HL-60 (cell line): ENCODE measurements around the gene KRTAP9-9.
"Not testable (repeated sequence)": the region's sequence is repeated elsewhere in the genome, so short reads cannot be mapped to it uniquely, and the experiment has no call there.

Experiments
- DNase-seq, 2 experiments: peaks; one replicate each; pipeline ENCODE4 v3.0.0-alpha.2; 2010 to 2020; ENCODE audit warnings: low read depth in 1 of 2, low spot score in 1 of 2
- H3K27ac ChIP-seq: fragments of 250-450 bp; sonication (Bioruptor Pico); replicated peaks from 2 replicates; pipeline ENCODE4 v1.5.1; 2020; ENCODE audit warnings: mild to moderate bottlenecking, moderate library complexity
- H3K27me3 ChIP-seq: fragments of 250-450 bp; sonication (Bioruptor Pico); 2 replicates; pipeline ENCODE4 v1.5.1; 2021; ENCODE audit warnings: mild to moderate bottlenecking, moderate library complexity; ENCODE audit not compliant: insufficient read depth, poor library complexity, severe bottlenecking
- H3K4me3 ChIP-seq: replicated peaks from 2 replicates; pipeline ENCODE4 v1.5.1; 2011; ENCODE audit warnings: mild to moderate bottlenecking, control low read depth, low read length; ENCODE audit not compliant: insufficient read depth
- CTCF ChIP-seq: IDR thresholded peaks from one replicate; pipeline ENCODE4 v1.5.1; 2011; ENCODE audit warnings: low read length, control low read depth, inconsistent platforms; ENCODE audit not compliant: insufficient read depth
- GABPA ChIP-seq: IDR thresholded peaks from 2 replicates; pipeline ENCODE4 v1.6.1; 2012; ENCODE audit warnings: low read depth
- POLR2AphosphoS5 ChIP-seq: IDR thresholded peaks from 2 replicates; pipeline ENCODE4 v1.6.1; 2012; ENCODE audit warnings: low read depth
- REST ChIP-seq: IDR thresholded peaks from 2 replicates; pipeline ENCODE4 v1.6.1; 2012; ENCODE audit warnings: low read depth; ENCODE audit not compliant: insufficient replicate concordance
- SPI1 ChIP-seq: IDR thresholded peaks from 2 replicates; pipeline ENCODE4 v1.6.1; 2012; ENCODE audit warnings: low read depth, mild to moderate bottlenecking, borderline replicate concordance

KRTAP9-9 gene

GRCh38 chr17:41223821-41224220 lies 31.4 kb upstream of the KRTAP9-9 start:
- Histone ChIP-seq H3K27ac (no peak overlapping the region), H3K27me3 (no peaks in the 10 kb centered on the region), H3K4me3 (no peak overlapping the region)
- no peak for TF ChIP-seq REST
- TF ChIP-seq POLR2AphosphoS5, result no peak
- no peak for TF ChIP-seq GABPA
- no peak for TF ChIP-seq SPI1
- no peak for TF ChIP-seq CTCF
- no peak for DNase-seq

GRCh38 chr17:41226051-41226450 lies 29.1 kb upstream of the KRTAP9-9 start:
- Histone ChIP-seq H3K27ac (no peak overlapping the region), H3K27me3 (peaks cover 2% of the 10 kb centered on the region), H3K4me3 (no peak overlapping the region)
- no peak for TF ChIP-seq REST
- no peak for TF ChIP-seq CTCF
- TF ChIP-seq GABPA, result no peak
- no peak for TF ChIP-seq SPI1
- no peak for TF ChIP-seq POLR2AphosphoS5
- DNase-seq, result no peak

- not testable (repeated sequence) for H3K27ac ChIP-seq, H3K27me3 ChIP-seq, H3K4me3 ChIP-seq, DNase-seq
Observed at GRCh38 chr17:41226598-41227095, 28.5 kb upstream of the KRTAP9-9 start, which contains the start of gene KRTAP9-2. KRTAP9-2 (plus strand) TSS chr17:41226648; CDS start chr17:41226655, 7 bp downstream.

GRCh38 chr17:41230094-41230493 lies 25.1 kb upstream of the KRTAP9-9 start:
- Histone ChIP-seq H3K27me3 (peaks cover 4% of the 10 kb centered on the region), H3K4me3 (no peak overlapping the region), H3K27ac (no peak overlapping the region)
- no peak for DNase-seq
- no peak for TF ChIP-seq POLR2AphosphoS5
- no peak for TF ChIP-seq CTCF
- no peak for TF ChIP-seq REST
- TF ChIP-seq SPI1, result no peak
- TF ChIP-seq GABPA, result no peak
